ENCODE measurements around the gene PRDX2.

- TF ChIP-seq CTCF (IDR thresholded peaks at IDR 0.05) (no peak), ZFX (IDR thresholded peaks at IDR 0.05; ENCODE audit: borderline replicate concordance) (no peak)
Observed at GRCh38 chr19:12783849-12784393, 17.7 kb downstream of the PRDX2 start.
